NB4 (cell line): Measurements from ENCODE around the gene CDH4.

Experiments
- CTCF ChIP-seq: IDR thresholded peaks from one replicate; pipeline ENCODE4 v1.5.1; 2012; ENCODE audit warnings: low read depth, low read length
- MAX ChIP-seq: IDR thresholded peaks from 2 replicates; pipeline ENCODE4 v1.6.1; 2011; ENCODE audit warnings: low read depth, low read length
- POLR2A ChIP-seq: IDR thresholded peaks from 2 replicates; pipeline ENCODE4 v1.6.1; 2011; ENCODE audit warnings: mild to moderate bottlenecking; ENCODE audit not compliant: insufficient read length; ENCODE audit errors: extremely low read depth

GRCh38 chr20:61727761-61728160 lies 475.7 kb downstream of the CDH4 start:
- TF ChIP-seq POLR2A (no peak), CTCF (no peak), MAX (no peak)
